Esophagus muscularis mucosa (tissue), 4 donors: ENCODE measurements around the gene KPNA2.

ENCODE experiments used
- CTCF ChIP-seq, 3 experiments: fragments of 200-600 bp in 2 of 3; fragments of 450-650 bp in 1 of 3; sonication (generic) in 2 of 3; IDR thresholded peaks; one replicate each; pipeline ENCODE4 v1.5.1; 2017 to 2019; ENCODE audit warnings: antibody characterized with exemption in 3 of 3, mild to moderate bottlenecking in 2 of 3, moderate library complexity in 1 of 3
- EP300 ChIP-seq: sonication (generic); formaldehyde crosslinking; IDR thresholded peaks from one replicate; pipeline ENCODE4 v1.6.1; 2017; ENCODE audit warnings: antibody characterized with exemption
- POLR2A ChIP-seq: fragments of 450-650 bp; IDR thresholded peaks from one replicate; pipeline ENCODE4 v1.6.1; 2017; ENCODE audit warnings: antibody characterized with exemption, moderate library complexity, mild to moderate bottlenecking, low read depth

GRCh38 chr17:68019336-68019674 lies 16.2 kb upstream of the KPNA2 start:
- TF ChIP-seq POLR2A (no peak), CTCF (IDR thresholded peaks at IDR 0.05) (no peak), EP300 (no peak)
